ENCODE measurements around the gene ABCA5.

- TF ChIP-seq CTCF (IDR thresholded peaks at IDR 0.05 in 2 of 3, conservative IDR thresholded peaks at IDR 0.05 in 1 of 3; ENCODE audit: control insufficient read depth in 2 of 3, extremely low read depth in 1 of 3, insufficient read depth in 1 of 3, low read depth in 3 of 3, low read length in 3 of 3), result no peak
- no peak for TF ChIP-seq BCL3 (IDR thresholded peaks at IDR 0.05; ENCODE audit: borderline replicate concordance, insufficient read depth, low read depth, low read length, poor library complexity, severe bottlenecking)
- no peak for TF ChIP-seq SUPT20H (IDR thresholded peaks at IDR 0.05; ENCODE audit: borderline replicate concordance, control insufficient read depth, low read depth, low read length)
- TF ChIP-seq ZNF274 (IDR thresholded peaks at IDR 0.05; ENCODE audit: insufficient read depth, insufficient read length), result no peak
Observed at GRCh38 chr17:69250641-69251040, 76.3 kb downstream of the ABCA5 start.

Data from GM12878 (cell line).